ENCODE results near the gene RABGAP1L.

The RABGAP1L gene

DNA sequence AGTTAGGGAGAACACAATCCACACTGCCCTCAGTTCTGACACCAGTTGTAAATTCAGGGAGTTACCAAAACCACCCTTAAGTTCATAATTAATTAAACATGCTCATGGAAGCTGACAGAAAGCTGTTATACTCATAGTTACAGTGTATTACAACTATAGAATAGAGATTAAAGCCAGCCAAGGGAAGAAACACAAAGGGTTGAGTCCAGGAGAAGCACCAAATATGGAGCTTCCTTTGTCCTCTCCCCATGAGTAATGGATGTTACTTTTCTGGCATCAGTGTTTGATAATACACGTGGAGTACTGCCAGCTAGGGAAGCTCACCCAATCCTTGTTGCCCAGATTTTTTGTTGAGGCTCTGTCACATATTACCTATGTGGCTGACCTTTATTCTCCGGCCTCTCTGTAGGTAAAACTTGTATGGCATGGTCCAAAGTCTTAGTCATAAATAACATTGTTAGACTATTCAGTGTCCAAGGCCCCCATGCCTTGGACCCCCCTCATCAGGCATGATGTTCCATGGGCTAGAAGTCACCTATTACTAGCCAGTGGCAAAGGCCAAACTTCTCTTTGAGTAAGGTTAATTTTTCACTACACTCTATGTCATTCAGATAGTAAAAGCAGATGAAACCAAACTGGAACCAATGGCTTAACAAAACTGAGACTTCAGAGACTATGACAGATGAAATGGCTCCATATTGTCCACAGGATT is 464.2 kb downstream of the RABGAP1L start:
- Histone ChIP-seq H3K36me3 (ENCODE audit: insufficient read depth) (no peaks in the 10 kb centered on the region), H3K4me2 (no peak overlapping the region), H4K20me1 (ENCODE audit: insufficient read depth) (no peaks in the 10 kb centered on the region), H3K79me2 (ENCODE audit: insufficient read depth, low read depth) (no peaks in the 10 kb centered on the region), H3K27ac (no peak overlapping the region), H3K4me1 (ENCODE audit: low read depth, poor library complexity, severe bottlenecking) (no peaks in the 10 kb centered on the region), H3K9ac (no peak overlapping the region), H3K27me3 (ENCODE audit: insufficient read depth, low read depth) (no peaks in the 10 kb centered on the region), H2AFZ (ENCODE audit: low read depth) (no peak overlapping the region), H3K4me3 (IDR thresholded peaks at IDR 0.05; ENCODE audit: insufficient read depth, low read depth, low read length) (no peak overlapping the region)
- no peak for TF ChIP-seq CTCF (conservative IDR thresholded peaks at IDR 0.05; ENCODE audit: low read depth, low read length)

DNA sequence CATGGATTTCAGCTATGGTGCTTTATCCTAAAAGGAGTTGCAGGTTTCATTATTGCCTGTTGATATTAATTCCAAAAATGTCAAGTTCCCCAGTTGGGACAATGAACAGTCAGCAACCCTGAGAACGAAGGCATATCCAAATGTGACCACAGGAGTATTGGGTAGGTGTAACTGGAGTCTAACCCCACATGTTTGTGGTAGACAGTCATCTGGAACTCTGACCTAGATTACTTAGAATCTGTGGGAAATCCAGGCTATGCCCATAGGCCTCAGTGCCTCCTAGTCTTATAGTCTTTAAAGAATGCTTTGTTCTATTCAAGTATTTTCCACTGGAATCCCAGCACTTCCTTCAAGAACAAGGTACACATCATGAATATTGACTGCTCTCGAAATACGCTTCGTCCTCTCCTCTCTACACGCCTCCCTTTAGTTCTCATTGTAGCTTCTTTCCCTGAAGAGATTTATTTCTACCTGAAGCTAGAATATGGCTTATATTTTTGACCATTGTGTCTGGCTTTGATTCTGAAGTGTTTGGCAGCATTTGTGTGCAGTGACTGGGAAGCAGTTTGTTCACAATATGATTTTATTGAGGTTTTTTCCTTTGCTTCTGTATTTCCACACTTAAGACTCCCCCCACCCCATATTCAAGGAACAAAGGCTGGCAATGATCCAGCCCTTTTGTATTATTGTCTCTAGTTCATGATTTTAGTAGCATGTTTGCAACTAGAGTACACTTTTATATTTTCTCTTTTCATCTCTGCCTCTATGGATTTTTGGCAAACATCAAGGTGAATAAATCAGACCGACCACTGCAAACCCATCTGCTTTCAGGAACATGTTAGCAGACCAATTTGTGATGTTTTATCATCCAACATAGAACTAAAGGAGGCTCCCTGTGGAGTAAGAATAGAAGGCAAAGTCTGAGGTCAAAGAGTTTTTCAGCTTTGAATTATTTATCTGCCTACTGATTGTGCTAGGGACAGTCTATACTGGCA is 467.0 kb downstream of the RABGAP1L start:
- Histone ChIP-seq H3K79me2 (ENCODE audit: insufficient read depth, low read depth) (no peaks in the 10 kb centered on the region), H3K4me1 (ENCODE audit: low read depth, poor library complexity, severe bottlenecking) (no peaks in the 10 kb centered on the region), H4K20me1 (ENCODE audit: insufficient read depth) (no peaks in the 10 kb centered on the region), H3K9ac (no peak overlapping the region), H3K27me3 (ENCODE audit: insufficient read depth, low read depth) (no peaks in the 10 kb centered on the region), H3K4me3 (IDR thresholded peaks at IDR 0.05; ENCODE audit: insufficient read depth, low read depth, low read length) (no peak overlapping the region), H3K27ac (no peak overlapping the region), H3K4me2 (no peak overlapping the region), H2AFZ (ENCODE audit: low read depth) (no peak overlapping the region), H3K36me3 (ENCODE audit: insufficient read depth) (no peaks in the 10 kb centered on the region)
- TF ChIP-seq CTCF (conservative IDR thresholded peaks at IDR 0.05; ENCODE audit: low read depth, low read length) = no peak

DNA sequence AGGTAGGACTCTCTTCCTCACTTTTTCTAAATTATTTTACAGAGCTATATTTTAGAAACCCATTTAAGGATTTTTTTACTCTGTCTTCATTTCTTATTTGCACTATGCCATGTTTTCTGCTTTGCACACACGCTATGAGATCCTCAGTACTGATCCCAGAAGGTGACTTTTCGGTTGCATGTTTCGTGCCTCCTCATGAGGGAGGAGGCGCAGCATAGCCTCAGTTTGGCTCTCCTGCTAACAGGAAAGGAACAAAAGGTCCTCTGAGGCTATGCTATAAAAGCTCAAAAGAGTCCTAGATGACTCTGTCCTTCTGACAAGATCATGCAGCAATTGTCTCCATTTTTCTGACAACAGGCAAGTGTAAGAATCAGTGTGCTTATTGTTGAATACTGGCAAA is 478.2 kb downstream of the RABGAP1L start:
- no peak overlapping the region for H2AFZ ChIP-seq (ENCODE audit: low read depth)
- H4K20me1 ChIP-seq (ENCODE audit: insufficient read depth) = no peaks in the 10 kb centered on the region
- no peaks in the 10 kb centered on the region for H3K27me3 ChIP-seq (ENCODE audit: insufficient read depth, low read depth)
- no peak overlapping the region for H3K27ac ChIP-seq
- no peaks in the 10 kb centered on the region for H3K36me3 ChIP-seq (ENCODE audit: insufficient read depth)
- no peaks in the 10 kb centered on the region for H3K4me1 ChIP-seq (ENCODE audit: low read depth, poor library complexity, severe bottlenecking)
- H3K9ac ChIP-seq = no peak overlapping the region
- H3K4me2 ChIP-seq = no peak overlapping the region
- TF ChIP-seq CTCF (conservative IDR thresholded peaks at IDR 0.05; ENCODE audit: low read depth, low read length) = no peak
- no peak overlapping the region for H3K4me3 ChIP-seq (IDR thresholded peaks at IDR 0.05; ENCODE audit: insufficient read depth, low read depth, low read length)
- no peaks in the 10 kb centered on the region for H3K79me2 ChIP-seq (ENCODE audit: insufficient read depth, low read depth)

DNA sequence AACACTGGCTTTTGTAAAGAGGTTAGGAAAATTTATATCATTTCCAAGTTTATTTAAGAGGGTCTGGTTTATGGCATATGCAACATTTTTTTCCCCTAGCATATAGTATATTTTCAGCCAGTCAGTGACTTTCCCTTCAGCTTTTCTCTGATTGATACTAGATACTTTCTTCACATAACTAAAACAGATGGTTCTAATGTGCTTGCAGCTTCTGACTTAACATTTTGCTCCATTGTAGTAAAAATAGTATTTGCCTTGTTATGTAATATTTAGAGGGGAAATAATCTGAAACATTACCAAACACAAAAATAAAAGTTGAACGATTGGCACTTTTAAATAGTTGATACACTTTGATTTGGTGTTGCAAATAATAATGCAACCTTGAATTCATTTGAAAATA is 480.1 kb downstream of the RABGAP1L start:
- no peaks in the 10 kb centered on the region for H3K36me3 ChIP-seq (ENCODE audit: insufficient read depth)

More for the DNA sequence above, 480.1 kb downstream of the RABGAP1L start:
- no peaks in the 10 kb centered on the region for H3K4me1 ChIP-seq (ENCODE audit: low read depth, poor library complexity, severe bottlenecking)
- H3K4me3 ChIP-seq (IDR thresholded peaks at IDR 0.05; ENCODE audit: insufficient read depth, low read depth, low read length) = no peak overlapping the region
- no peak overlapping the region for H3K9ac ChIP-seq
- no peak overlapping the region for H2AFZ ChIP-seq (ENCODE audit: low read depth)
- no peak overlapping the region for H3K4me2 ChIP-seq
- no peak overlapping the region for H3K27ac ChIP-seq
- TF ChIP-seq CTCF (conservative IDR thresholded peaks at IDR 0.05; ENCODE audit: low read depth, low read length) = no peak
- no peaks in the 10 kb centered on the region for H4K20me1 ChIP-seq (ENCODE audit: insufficient read depth)
- no peaks in the 10 kb centered on the region for H3K79me2 ChIP-seq (ENCODE audit: insufficient read depth, low read depth)
- H3K27me3 ChIP-seq (ENCODE audit: insufficient read depth, low read depth) = no peaks in the 10 kb centered on the region
